H9 (cell line): Measurements from ENCODE around the gene NOTCH1. TPM values are rescaled to one million over a fixed set of nuclear protein-coding genes. Genes with fewer than 3 reads are reported as not detected.

Experiments used
- DNase-seq: peaks from one replicate; pipeline ENCODE4 v3.0.0-alpha.2; 2017
- H2AFZ ChIP-seq: one replicate; pipeline ENCODE4 v1.6.1; 2013; ENCODE audit warnings: mild to moderate bottlenecking, low read length, control low read depth, moderate library complexity
- H2AK5ac ChIP-seq: 2 replicates; pipeline ENCODE4 v1.6.1; 2013; ENCODE audit warnings: low read length, control low read depth, mixed read lengths; ENCODE audit not compliant: insufficient read length
- H2BK120ac ChIP-seq: one replicate; pipeline ENCODE4 v1.6.1; 2013; ENCODE audit warnings: low read depth, mild to moderate bottlenecking, low read length, control low read depth, inconsistent platforms; ENCODE audit not compliant: poor library complexity, severe bottlenecking
- H2BK12ac ChIP-seq: 2 replicates; pipeline ENCODE4 v1.6.1; 2013; ENCODE audit warnings: low read length, control low read depth, mixed read lengths, low read depth; ENCODE audit not compliant: insufficient read length
- H2BK15ac ChIP-seq: 2 replicates; pipeline ENCODE4 v1.6.1; 2013; ENCODE audit warnings: low read depth, low read length, control low read depth
- H2BK20ac ChIP-seq: one replicate; pipeline ENCODE4 v1.6.1; 2013; ENCODE audit warnings: low read depth, mild to moderate bottlenecking, low read length, control low read depth, inconsistent platforms; ENCODE audit not compliant: poor library complexity, severe bottlenecking
- H2BK5ac ChIP-seq: 2 replicates; pipeline ENCODE4 v1.6.1; 2013; ENCODE audit warnings: low read length, control low read depth, mixed read lengths; ENCODE audit not compliant: insufficient read length
- H3K14ac ChIP-seq: 2 replicates; pipeline ENCODE4 v1.6.1; 2013; ENCODE audit warnings: low read length, control low read depth; ENCODE audit not compliant: insufficient read depth
- H3K18ac ChIP-seq: 2 replicates; pipeline ENCODE4 v1.6.1; 2013; ENCODE audit warnings: low read depth, mild to moderate bottlenecking, mixed read lengths, low read length, control low read depth; ENCODE audit not compliant: insufficient read length
- H3K23ac ChIP-seq: 2 replicates; pipeline ENCODE4 v1.6.1; 2013; ENCODE audit warnings: low read length, control low read depth, mixed read lengths, low read depth; ENCODE audit not compliant: insufficient read length
- H3K23me2 ChIP-seq: 2 replicates; pipeline ENCODE4 v1.6.1; 2013; ENCODE audit warnings: low read depth, mild to moderate bottlenecking, mixed read lengths, low read length, control low read depth; ENCODE audit not compliant: insufficient read length, poor library complexity, severe bottlenecking
- H3K27ac ChIP-seq: 2 replicates; pipeline ENCODE4 v1.5.1; 2013; ENCODE audit warnings: low read length, control low read depth, mixed read lengths, low read depth; ENCODE audit not compliant: insufficient read length
- H3K27me3 ChIP-seq: 2 replicates; pipeline ENCODE4 v1.6.1; 2013; ENCODE audit warnings: low read length, control low read depth, inconsistent platforms; ENCODE audit not compliant: insufficient read depth
- H3K4ac ChIP-seq: 2 replicates; pipeline ENCODE4 v1.6.1; 2013; ENCODE audit warnings: low read depth, mild to moderate bottlenecking, control low read depth, inconsistent platforms, low read length, moderate library complexity
- H3K4me1 ChIP-seq: 2 replicates; pipeline ENCODE4 v1.6.1; 2013; ENCODE audit warnings: low read length, control low read depth, inconsistent platforms; ENCODE audit not compliant: insufficient read depth
- H3K4me2 ChIP-seq: 2 replicates; pipeline ENCODE4 v1.6.1; 2013; ENCODE audit warnings: low read length, control low read depth, mixed read lengths; ENCODE audit not compliant: insufficient read length, insufficient read depth
- H3K56ac ChIP-seq: 2 replicates; pipeline ENCODE4 v1.6.1; 2013; ENCODE audit warnings: low read depth, mild to moderate bottlenecking, mixed read lengths, low read length, control low read depth; ENCODE audit not compliant: insufficient read length
- H3K79me1 ChIP-seq: 2 replicates; pipeline ENCODE4 v1.6.1; 2013; ENCODE audit warnings: low read depth, mild to moderate bottlenecking, moderate library complexity, low read length, control low read depth, inconsistent platforms; ENCODE audit not compliant: insufficient read depth, poor library complexity, severe bottlenecking
- H3K79me2 ChIP-seq: 2 replicates; pipeline ENCODE4 v1.6.1; 2013; ENCODE audit warnings: low read length, control low read depth, inconsistent platforms; ENCODE audit not compliant: insufficient read depth
- H3K9ac ChIP-seq: 2 replicates; pipeline ENCODE4 v1.6.1; 2013; ENCODE audit warnings: low read length, control low read depth, mixed read lengths; ENCODE audit not compliant: insufficient read length; ENCODE audit errors: extremely low read depth
- H3K9me3 ChIP-seq: one replicate; pipeline ENCODE4 v1.6.1; 2013; ENCODE audit warnings: low read depth, low read length, inconsistent platforms; ENCODE audit not compliant: control insufficient read depth
- H3T11ph ChIP-seq: one replicate; pipeline ENCODE4 v1.6.1; 2013; ENCODE audit warnings: mild to moderate bottlenecking, low read length, control low read depth, inconsistent platforms
- H4K20me1 ChIP-seq: one replicate; pipeline ENCODE4 v1.6.1; 2013; ENCODE audit not compliant: control insufficient read depth, insufficient read length, insufficient read depth
- H4K5ac ChIP-seq: 2 replicates; pipeline ENCODE4 v1.6.1; 2013; ENCODE audit warnings: low read depth, mild to moderate bottlenecking, mixed read lengths, low read length, control low read depth; ENCODE audit not compliant: insufficient read length
- H4K8ac ChIP-seq: replicated peaks from 2 replicates; pipeline ENCODE4 v1.6.1; 2013; ENCODE audit warnings: low read length, control low read depth, mixed read lengths, low read depth; ENCODE audit not compliant: insufficient read length
- H4K91ac ChIP-seq: 2 replicates; pipeline ENCODE4 v1.6.1; 2013; ENCODE audit warnings: low read depth, mild to moderate bottlenecking, moderate library complexity, mixed read lengths, low read length, control low read depth; ENCODE audit not compliant: insufficient read length
- H3K27ac Mint-ChIP-seq, 3 experiments: 2 replicates in 2 of 3; 3 replicates in 1 of 3; pipeline ENCODE4 v1.8.0; 2020 to 2021; ENCODE audit warnings: mixed read lengths in 3 of 3, mild to moderate bottlenecking in 1 of 3, moderate library complexity in 1 of 3
- H3K27me3 Mint-ChIP-seq: 2 replicates; pipeline ENCODE4 v1.8.0; 2021; ENCODE audit warnings: low read depth, mild to moderate bottlenecking, moderate library complexity, mixed read lengths
- H3K36me3 Mint-ChIP-seq, 3 experiments: 2 replicates in 2 of 3; 3 replicates in 1 of 3; pipeline ENCODE4 v1.8.0; 2020 to 2021; ENCODE audit warnings: low read depth in 3 of 3, mixed read lengths in 3 of 3; ENCODE audit not compliant: insufficient read depth in 1 of 3
- H3K4me1 Mint-ChIP-seq, 2 experiments: 2 replicates each; pipeline ENCODE4 v1.8.0; 2020; ENCODE audit warnings: mixed read lengths in 2 of 2
- H3K4me3 Mint-ChIP-seq, 2 experiments: 2 replicates in 1 of 2; 3 replicates in 1 of 2; pipeline ENCODE4 v1.8.0; 2020 to 2021; ENCODE audit warnings: mild to moderate bottlenecking in 2 of 2, mixed read lengths in 2 of 2, moderate library complexity in 1 of 2
- H3K9me3 Mint-ChIP-seq, 2 experiments: 2 replicates in 1 of 2; 3 replicates in 1 of 2; pipeline ENCODE4 v1.8.0; 2020; ENCODE audit warnings: mild to moderate bottlenecking in 2 of 2, mixed read lengths in 2 of 2, moderate library complexity in 1 of 2
- CTCF ChIP-seq: fragments of 200-600 bp; sonication (generic); conservative IDR thresholded peaks from 3 replicates; pipeline ENCODE4 v1.8.0; 2021; ENCODE audit warnings: antibody characterized with exemption, mild to moderate bottlenecking
- WGBS: extraction: QIAGEN DNeasy Blood & Tissue Kit; methylation state at CpG from one replicate; pipeline ENCODE4 v1.1.7; 2013; ENCODE audit warnings: missing lambda C conversion rate, low lambda C conversion rate, mixed read lengths; ENCODE audit not compliant: insufficient read length; ENCODE audit errors: extremely low coverage; 5-methylcytosine and 5-hydroxymethylcytosine counted together
- total RNA-seq: library from RNA; stranded (reverse); gene quantifications from 2 replicates; pipeline ENCODE4 v1.2.1, GENCODE V29; 2021

The NOTCH1 gene
- total RNA-seq, 1 experiment from 2014 or later = 71.6 TPM

GRCh38 chr9:136569526-136570148 lies 23.8 kb upstream of the NOTCH1 start:
- no peak overlapping the region for H2BK20ac ChIP-seq
- H3K27ac ChIP-seq = no peak overlapping the region
- no peak overlapping the region for H3K18ac ChIP-seq
- H3K79me2 ChIP-seq = no peaks in the 10 kb centered on the region
- H3K4me1 Mint-ChIP-seq = peaks cover 64 to 73% of the 10 kb centered on the region in 2 experiments
- no peak overlapping the region for H3K4me2 ChIP-seq
- no peak overlapping the region for H2BK12ac ChIP-seq
- H3K9ac ChIP-seq = no peak overlapping the region
- H3K4me1 ChIP-seq = peaks cover 8% of the 10 kb centered on the region; the same call in 1 of the 2 replicates
- no peaks in the 10 kb centered on the region for H3K9me3 ChIP-seq
- no peak overlapping the region for H4K8ac ChIP-seq
- no peak overlapping the region for H4K5ac ChIP-seq
- no peak overlapping the region for H2AFZ ChIP-seq
- H3K14ac ChIP-seq = no peak overlapping the region
- H4K91ac ChIP-seq = no peak overlapping the region
- no peak for TF ChIP-seq CTCF
- H3K36me3 Mint-ChIP-seq = peaks cover 0 to 5% (median 2%) of the 10 kb centered on the region in 3 experiments; a peak in 3 of 7 replicates
- no peak overlapping the region for H3K4ac ChIP-seq
- H2BK15ac ChIP-seq = no peak overlapping the region
- H3K23ac ChIP-seq = no peak overlapping the region
- no peaks in the 10 kb centered on the region for H4K20me1 ChIP-seq
- no peak for DNase-seq
- H3K27me3 Mint-ChIP-seq = peaks cover 7% of the 10 kb centered on the region
- no peaks in the 10 kb centered on the region for H3K27me3 ChIP-seq
- H3K79me1 ChIP-seq = no peaks in the 10 kb centered on the region
- H3K4me3 Mint-ChIP-seq = peak overlapping the region in 1 of 2 experiments; percentile 43; a peak in 2 of 5 replicates
- no peak overlapping the region for H2BK120ac ChIP-seq
- H2AK5ac ChIP-seq = no peak overlapping the region
- no peaks in the 10 kb centered on the region for H3K23me2 ChIP-seq
- H3K56ac ChIP-seq = no peak overlapping the region
- peak overlapping the region in 2 of 3 experiments; percentile 34 to 54; a peak in 2 of 7 replicates for H3K27ac Mint-ChIP-seq
- H3K9me3 Mint-ChIP-seq = peaks cover 0 to 6% of the 10 kb centered on the region in 2 experiments; a peak in 2 of 5 replicates
- no peak overlapping the region for H2BK5ac ChIP-seq
- no peak overlapping the region for H3T11ph ChIP-seq
- no CpG with 5 or more reads among the region's 10 CpGs for WGBS
